HEK293 (cell line): ENCODE data around the gene ANKZF1.

Source experiments
- CTCF ChIA-PET: fragments of 350-600 bp; formaldehyde crosslinking; extraction: SDS; loops from one replicate; lab custom pipeline; 2021; ENCODE audit warnings: antibody characterized with exemption; lab: Yijun Ruan, JAX
- POLR2A ChIA-PET: fragments of 300-600 bp; formaldehyde crosslinking; extraction: SDS; loops from one replicate; lab custom pipeline; 2020; ENCODE audit warnings: antibody characterized with exemption, inconsistent platforms; lab: Yijun Ruan, JAX
- H3K27ac ChIP-seq: fragments of 200-500 bp; sonication (Bioruptor generic); 2 replicates; pipeline ENCODE4 v1.5.1; 2014; ENCODE audit warnings: low read depth, low read length, control low read depth, inconsistent platforms; ENCODE audit errors: extremely low read depth
- H3K36me3 ChIP-seq, 2 experiments: fragments of 200-500 bp in 1 of 2; sonication (Bioruptor generic) in 1 of 2; 1 replicate in 1 of 2; 2 replicates in 1 of 2; pipeline ENCODE4 v1.5.1; 2014 to 2017; ENCODE audit warnings: inconsistent platforms in 2 of 2, low read length in 2 of 2; ENCODE audit not compliant: control insufficient read depth in 2 of 2, insufficient read depth in 1 of 2
- H3K4me1 ChIP-seq: fragments of 200-500 bp; sonication (Bioruptor generic); 2 replicates; pipeline ENCODE4 v1.5.1; 2014; ENCODE audit warnings: mild to moderate bottlenecking, low read length, inconsistent platforms; ENCODE audit not compliant: control insufficient read depth, insufficient read depth
- H3K4me3 ChIP-seq: 2 replicates; pipeline ENCODE4 v1.5.1; 2011; ENCODE audit warnings: low read depth, mild to moderate bottlenecking, control low read depth, low read length, moderate library complexity
- H3K9me3 ChIP-seq: fragments of 200-500 bp; sonication (Bioruptor generic); 2 replicates; pipeline ENCODE4 v1.5.1; 2014; ENCODE audit warnings: low read depth, low read length, inconsistent platforms; ENCODE audit not compliant: control insufficient read depth, insufficient read depth
- BCL11B ChIP-seq: fragments of 450-650 bp; formaldehyde crosslinking; IDR thresholded peaks from 2 replicates; pipeline ENCODE4 v1.5.1; 2016; ENCODE audit warnings: low read depth, missing biosample characterization, missing genetic modification characterization
- HOXA7 ChIP-seq: sonication (generic); formaldehyde crosslinking; IDR thresholded peaks from 2 replicates; pipeline ENCODE4 v1.8.1; 2022; ENCODE audit warnings: missing genetic modification reagents, borderline replicate concordance
- PRDM10 ChIP-seq: fragments of 450-650 bp; formaldehyde crosslinking; IDR thresholded peaks from 2 replicates; pipeline ENCODE4 v1.5.1; 2016; ENCODE audit warnings: missing biosample characterization, missing genetic modification characterization
- PRDM2 ChIP-seq: fragments of 450-650 bp; formaldehyde crosslinking; IDR thresholded peaks from 2 replicates; pipeline ENCODE4 v1.5.1; 2016; ENCODE audit warnings: missing biosample characterization, missing genetic modification characterization, borderline replicate concordance
- ZBTB44 ChIP-seq: fragments of 450-650 bp; IDR thresholded peaks from 2 replicates; pipeline ENCODE4 v1.5.1; 2018; ENCODE audit warnings: missing biosample characterization, mild to moderate bottlenecking, missing genetic modification characterization
- ZBTB49 ChIP-seq: fragments of 450-650 bp; formaldehyde crosslinking; IDR thresholded peaks from 2 replicates; pipeline ENCODE4 v1.5.1; 2016; ENCODE audit warnings: missing biosample characterization, missing genetic modification characterization, low read depth
- ZBTB6 ChIP-seq: fragments of 450-650 bp; formaldehyde crosslinking; IDR thresholded peaks from 2 replicates; pipeline ENCODE4 v1.5.1; 2017; ENCODE audit warnings: missing biosample characterization, missing genetic modification characterization
- ZFP37 ChIP-seq: fragments of 450-650 bp; formaldehyde crosslinking; IDR thresholded peaks from 2 replicates; pipeline ENCODE4 v1.5.1; 2016; ENCODE audit warnings: missing biosample characterization, missing genetic modification characterization
- ZFP69B ChIP-seq: fragments of 450-650 bp; formaldehyde crosslinking; IDR thresholded peaks from 2 replicates; pipeline ENCODE4 v1.5.1; 2016; ENCODE audit warnings: missing biosample characterization, missing genetic modification characterization
- ZNF140 ChIP-seq: fragments of 450-650 bp; formaldehyde crosslinking; IDR thresholded peaks from 2 replicates; pipeline ENCODE4 v1.5.1; 2016; ENCODE audit warnings: missing biosample characterization, missing genetic modification characterization
- ZNF146 ChIP-seq: fragments of 450-650 bp; formaldehyde crosslinking; IDR thresholded peaks from 2 replicates; pipeline ENCODE4 v1.5.1; 2016; ENCODE audit warnings: missing biosample characterization, missing genetic modification characterization
- ZNF184 ChIP-seq: fragments of 450-650 bp; IDR thresholded peaks from 2 replicates; pipeline ENCODE4 v1.5.1; 2018; ENCODE audit warnings: missing biosample characterization, mild to moderate bottlenecking, missing genetic modification characterization
- ZNF214 ChIP-seq: fragments of 450-650 bp; formaldehyde crosslinking; IDR thresholded peaks from 2 replicates; pipeline ENCODE4 v1.5.1; 2017; ENCODE audit warnings: missing biosample characterization, mild to moderate bottlenecking, missing genetic modification characterization, borderline replicate concordance
- ZNF23 ChIP-seq: fragments of 450-650 bp; formaldehyde crosslinking; IDR thresholded peaks from 2 replicates; pipeline ENCODE4 v1.5.1; 2016; ENCODE audit warnings: missing biosample characterization, missing genetic modification characterization, borderline replicate concordance
- ZNF274 ChIP-seq, 2 experiments: fragments of 200-500 bp in 1 of 2; fragments of 450-650 bp in 1 of 2; sonication (Bioruptor generic) in 1 of 2; formaldehyde crosslinking in 1 of 2; IDR thresholded peaks; 2 replicates each; pipeline versions ENCODE4 v1.5.1 to v1.6.1; 2014 to 2016; ENCODE audit warnings: borderline replicate concordance in 1 of 2, inconsistent platforms in 1 of 2, low read length in 1 of 2, missing biosample characterization in 1 of 2, missing genetic modification characterization in 1 of 2
- ZNF341 ChIP-seq: fragments of 450-650 bp; formaldehyde crosslinking; IDR thresholded peaks from 2 replicates; pipeline ENCODE4; 2016; ENCODE audit warnings: low read depth, missing biosample characterization, missing genetic modification characterization
- ZNF558 ChIP-seq: fragments of 450-650 bp; formaldehyde crosslinking; IDR thresholded peaks from 2 replicates; pipeline ENCODE4 v1.5.1; 2016; ENCODE audit warnings: missing biosample characterization, missing genetic modification characterization
- ZNF585B ChIP-seq: fragments of 450-650 bp; formaldehyde crosslinking; IDR thresholded peaks from 2 replicates; pipeline ENCODE4 v1.5.1; 2016; ENCODE audit warnings: missing biosample characterization, missing genetic modification characterization
- ZNF843 ChIP-seq: fragments of 450-650 bp; formaldehyde crosslinking; IDR thresholded peaks from 2 replicates; pipeline ENCODE4 v1.5.1; 2016; ENCODE audit warnings: missing biosample characterization, missing genetic modification characterization
- ZSCAN18 ChIP-seq: fragments of 450-650 bp; formaldehyde crosslinking; IDR thresholded peaks from 2 replicates; pipeline ENCODE4 v1.5.1; 2016; ENCODE audit warnings: missing biosample characterization, missing genetic modification characterization

Gene ANKZF1

GRCh38 chr2:219230059-219230540, 494 bp downstream of the ANKZF1 start:
- POLR2A ChIA-PET: interaction anchor here (0.6 to 2.8 kb wide), 16 partner anchors 8 to 65 kb away, joined by 3 to 16 read pairs (median 5); partner anchors contain the start of genes ABCB6, CNPPD1, DNAJB2 and GLB1L
- Histone ChIP-seq H3K4me1 (peaks cover 4% of the 10 kb centered on the region; the same call in 1 of the 2 replicates), H3K4me3 (peak overlapping the region; percentile 69), H3K36me3 (peaks cover 17 to 65% of the 10 kb centered on the region in 2 experiments), H3K27ac (peak overlapping the region; percentile 81), H3K9me3 (no peaks in the 10 kb centered on the region)
- CTCF ChIA-PET: interaction anchor here (0.7 to 9.1 kb wide), 9 partner anchors 10 to 67 kb away, joined by 3 to 65 read pairs (median 4); partner anchors contain the start of genes DNAJB2 and GLB1L
- TF ChIP-seq ZBTB44 (tag by site-specific recombination) (no peak), ZNF23 (tag by site-specific recombination) (no peak), ZNF274 (IDR thresholded peaks at IDR 0.05; ENCODE audit: low read length) (no peak), ZNF274 (tag by site-specific recombination; IDR thresholded peaks at IDR 0.05; ENCODE audit: borderline replicate concordance) (no peak), ZNF140 (no peak), ZSCAN18 (tag by site-specific recombination) (no peak), PRDM10 (tag by site-specific recombination) (peak; percentile 90), HOXA7 (no peak), BCL11B (tag by site-specific recombination) (no peak), ZNF843 (no peak), ZNF214 (no peak), ZNF146 (no peak), ZFP69B (tag by site-specific recombination) (no peak), ZNF184 (tag by site-specific recombination) (no peak), ZNF558 (no peak), ZNF341 (tag by site-specific recombination) (no peak), ZBTB49 (tag by site-specific recombination) (no peak), PRDM2 (tag by site-specific recombination) (no peak), ZNF585B (no peak), ZBTB6 (tag by site-specific recombination) (0 out of 2 replicates have a peak, but pooled peaks have one; percentile 35), ZFP37 (tag by site-specific recombination) (peak; percentile 52; the same call in 1 of the 2 replicates)
